Stimulated activated CD4-positive, alpha-beta T cell treated with anti-CD3 and anti-CD28 coated beads, TNF-alpha, amount 100 ng/mL, for 1 hour (primary cell): ENCODE data around the gene TBC1D16.

Experiments used
- DNase-seq, 3 donors: peaks; one replicate each; pipeline ENCODE4 v3.0.0-alpha.2; 2020; ENCODE audit warnings: low read depth in 3 of 3, low spot score in 1 of 3

TBC1D16 gene

DNA sequence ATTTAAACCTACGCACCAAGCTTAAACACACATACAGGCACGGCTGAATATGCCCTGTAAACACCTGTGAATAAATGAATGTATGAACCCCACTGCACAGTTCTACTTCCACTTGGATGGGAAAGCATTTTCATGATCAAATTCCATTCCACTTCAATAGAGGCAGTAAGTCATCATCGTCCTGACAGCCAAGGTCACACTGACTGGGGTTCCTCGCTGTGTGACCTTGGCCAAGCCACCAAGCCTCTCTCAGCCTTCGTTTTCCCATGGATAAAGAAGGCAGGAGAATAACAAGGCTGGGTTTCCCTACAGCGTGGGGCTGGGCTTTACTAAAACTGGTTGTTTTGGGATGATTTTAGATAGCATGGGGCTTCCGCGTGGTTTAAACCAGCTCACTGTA is 82.8 kb downstream of the TBC1D16 start:
- DNase-seq, result no peak

DNA sequence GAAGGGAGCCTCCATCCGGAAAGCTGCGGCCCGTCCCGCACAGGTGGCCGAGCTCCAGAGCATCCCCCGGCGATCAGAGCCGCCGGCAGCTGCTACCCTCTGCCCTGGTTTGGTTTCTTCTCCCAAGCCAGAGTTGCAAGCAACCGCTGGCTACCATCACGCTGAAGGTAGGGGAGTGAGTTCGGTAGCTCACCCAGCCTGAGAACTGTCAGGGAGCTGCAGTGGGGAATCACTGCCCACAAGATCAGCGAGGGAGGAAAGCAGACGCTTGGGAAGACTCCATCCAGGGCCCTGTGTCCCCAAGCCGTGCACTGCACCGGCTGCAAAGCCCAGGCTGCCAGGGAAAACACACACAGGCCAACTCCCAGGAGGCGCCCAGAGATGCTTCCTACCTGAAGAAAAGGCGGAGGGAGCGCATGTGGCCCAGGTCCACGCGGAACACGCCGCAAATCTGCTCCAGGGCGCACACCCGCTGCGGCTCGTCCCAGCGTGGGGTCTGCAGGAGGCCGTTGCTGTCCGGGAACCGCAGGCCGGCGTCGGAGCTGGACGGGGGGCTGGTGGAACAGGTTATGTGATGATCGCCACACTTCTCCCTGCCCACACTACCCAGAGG is 83.3 kb downstream of the TBC1D16 start:
- no peak for DNase-seq

DNA sequence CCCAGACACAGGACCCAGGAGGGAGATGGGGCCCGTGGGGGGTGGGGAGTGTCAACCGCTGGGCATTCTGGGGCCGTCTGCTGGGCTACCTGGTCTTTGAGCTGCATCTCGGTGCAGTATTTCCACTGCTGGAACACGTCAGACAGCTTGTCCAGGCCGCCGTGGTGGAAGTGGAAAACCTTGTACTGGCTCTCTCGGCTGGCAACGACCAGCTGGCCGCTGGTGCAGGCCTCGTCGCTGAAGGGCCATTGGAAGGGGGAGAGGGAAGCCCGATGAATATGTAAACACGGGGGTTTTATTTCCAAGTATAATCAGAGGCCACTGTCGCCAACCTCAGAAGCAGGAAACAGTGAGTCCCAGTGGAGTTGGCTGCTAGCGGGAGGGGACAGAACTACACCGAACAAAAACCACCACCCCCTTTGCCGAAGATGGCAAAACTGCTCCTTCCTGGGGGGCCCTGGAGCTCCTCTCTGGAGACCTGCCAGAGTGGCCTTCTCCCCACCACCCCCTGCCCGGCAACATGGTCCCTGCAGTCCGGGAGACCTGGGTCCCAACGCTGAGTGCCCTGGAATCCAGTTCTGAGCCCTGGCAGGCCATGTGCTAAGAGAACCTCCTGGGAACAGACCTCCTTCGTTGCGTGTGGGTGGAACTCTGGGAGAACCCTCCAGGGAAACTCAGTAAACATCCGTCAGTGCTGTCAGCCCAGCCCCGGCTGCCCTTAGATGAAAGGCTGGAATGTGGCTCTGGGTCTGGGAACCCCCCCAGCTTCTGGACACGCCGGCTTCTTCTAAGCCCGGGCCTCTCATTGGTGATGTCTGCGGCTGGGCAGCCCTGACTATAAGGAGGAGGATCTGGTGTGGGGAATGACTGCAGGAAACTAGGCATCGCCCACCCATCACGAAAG is 84.1 kb downstream of the TBC1D16 start:
- DNase-seq, result no peak

DNA sequence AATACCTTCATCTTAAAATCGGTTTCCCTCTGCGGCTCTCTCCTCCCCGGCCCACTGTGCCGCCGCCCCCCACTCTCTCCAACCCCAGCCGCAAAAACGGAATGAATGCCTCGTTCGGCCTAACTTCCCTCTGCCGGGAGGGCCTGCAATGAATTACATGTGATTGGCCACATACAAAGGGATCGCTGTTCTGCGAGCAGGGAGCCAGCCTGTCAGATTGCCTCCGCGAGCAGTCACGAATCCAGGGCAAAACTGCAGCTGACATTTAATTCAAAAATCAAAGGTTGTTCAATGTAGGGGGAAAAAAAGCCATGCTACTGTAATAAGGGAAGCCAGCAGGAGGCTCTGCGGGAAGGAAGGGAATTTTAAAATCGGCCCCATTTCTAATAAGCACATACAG is 84.9 kb downstream of the TBC1D16 start:
- DNase-seq, result no peak

DNA sequence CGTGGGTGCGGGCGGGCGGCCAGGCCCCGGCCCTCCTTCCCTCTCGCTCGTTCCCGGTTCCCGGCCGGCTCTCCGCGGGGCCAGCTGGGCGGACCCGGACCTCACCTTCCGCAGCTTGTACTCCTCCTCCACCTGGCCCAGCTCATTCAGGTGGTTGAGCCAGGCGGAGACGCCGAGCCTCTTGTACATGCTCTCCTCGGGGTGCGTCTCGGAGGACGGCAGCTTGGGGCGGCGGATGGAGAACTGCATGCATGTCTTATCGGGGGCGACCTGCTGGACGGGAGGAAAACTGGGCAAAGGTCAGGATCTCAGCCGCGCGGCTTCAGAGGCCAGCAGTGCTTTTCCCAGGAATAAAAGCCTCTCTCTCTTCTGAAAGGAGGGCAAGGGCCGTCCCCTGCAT is 85.4 kb downstream of the TBC1D16 start:
- DNase-seq, result no peak

DNA sequence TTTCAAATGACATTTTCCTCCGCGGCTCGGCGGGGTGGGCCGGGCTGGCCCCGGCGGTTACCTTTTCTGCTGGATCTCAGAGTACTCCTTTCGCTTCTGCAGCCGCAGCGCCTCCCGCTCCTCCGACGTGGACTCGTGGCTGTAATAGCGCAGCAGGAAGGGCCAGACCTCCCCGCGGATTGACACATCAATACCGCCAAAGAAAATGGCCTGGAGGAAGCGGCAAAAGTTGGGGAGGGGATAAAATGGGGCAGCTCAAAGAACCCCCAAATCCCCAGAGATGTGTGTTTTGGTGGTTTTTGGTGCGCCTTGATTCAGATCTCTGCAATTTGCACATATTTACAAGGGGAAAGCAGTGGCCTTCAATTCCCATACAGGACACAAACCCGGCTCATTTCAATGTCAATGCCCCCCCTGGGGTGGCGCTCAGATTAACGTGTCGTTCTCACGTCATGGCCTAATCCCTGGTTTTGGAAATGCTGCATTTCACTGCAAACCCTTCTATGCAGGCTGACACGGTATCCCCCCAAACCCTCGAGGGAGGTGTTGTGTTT is 85.9 kb downstream of the TBC1D16 start:
- no peak for DNase-seq

DNA sequence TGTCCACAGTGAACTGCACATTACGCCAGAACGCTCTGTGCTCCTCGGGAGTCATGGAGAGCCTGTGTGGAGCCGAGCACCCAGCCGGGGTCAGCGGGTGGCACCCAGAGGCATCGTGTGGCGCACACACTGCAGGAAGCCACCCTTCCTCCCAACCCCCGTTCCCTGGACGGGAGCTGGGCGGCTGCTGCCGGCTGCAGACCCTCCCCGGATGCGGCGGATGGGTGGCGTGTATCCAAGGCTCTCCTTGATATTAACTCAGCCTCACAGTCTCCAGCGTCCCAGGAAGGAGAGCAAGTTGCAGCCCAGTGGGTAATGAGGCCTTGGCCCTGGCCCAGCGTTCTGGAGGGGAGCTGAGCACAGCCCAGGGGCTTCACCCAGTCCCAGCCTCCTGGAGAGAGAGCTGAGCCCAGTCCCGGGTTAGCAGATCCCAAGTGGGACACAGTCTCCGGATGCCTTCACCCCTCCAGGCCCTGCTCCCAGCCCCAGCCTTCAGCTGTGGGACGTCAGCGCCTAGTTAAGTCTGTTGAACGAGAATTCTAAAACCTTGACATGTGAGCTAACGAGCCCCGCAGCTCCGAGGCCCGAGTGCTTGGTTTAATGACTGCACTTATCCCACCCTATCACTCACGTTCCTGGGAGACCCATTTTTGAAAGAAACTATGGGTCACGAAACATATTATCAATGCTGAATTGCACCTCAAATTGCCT is 86.6 kb downstream of the TBC1D16 start:
- DNase-seq, result no peak

DNA sequence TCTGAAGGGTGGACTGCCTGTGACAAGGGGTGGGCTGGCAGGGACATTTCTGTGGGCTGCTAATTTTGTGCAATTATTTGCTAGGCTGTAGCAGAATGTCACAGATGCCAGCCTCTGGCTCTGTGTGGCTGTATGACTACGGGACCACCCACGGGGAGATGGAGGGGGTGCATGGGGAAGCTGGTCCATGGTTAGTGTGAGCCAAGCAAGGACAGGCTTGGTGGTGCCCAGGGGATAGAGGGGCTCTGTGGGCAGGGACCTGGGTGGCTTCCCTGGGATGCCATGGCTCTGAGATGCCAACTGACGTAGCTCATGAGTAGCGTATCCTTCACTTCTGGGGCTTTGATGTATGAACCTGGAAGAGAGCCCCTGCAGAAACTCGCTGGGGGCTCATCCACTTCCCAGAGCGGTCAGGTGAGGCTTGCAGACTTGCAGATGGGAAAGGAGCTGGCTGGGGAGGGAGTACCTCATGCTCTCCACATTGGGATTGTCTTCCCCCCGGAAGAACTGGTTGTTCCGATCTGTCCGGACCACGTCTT is 87.2 kb downstream of the TBC1D16 start:
- no peak for DNase-seq

DNA sequence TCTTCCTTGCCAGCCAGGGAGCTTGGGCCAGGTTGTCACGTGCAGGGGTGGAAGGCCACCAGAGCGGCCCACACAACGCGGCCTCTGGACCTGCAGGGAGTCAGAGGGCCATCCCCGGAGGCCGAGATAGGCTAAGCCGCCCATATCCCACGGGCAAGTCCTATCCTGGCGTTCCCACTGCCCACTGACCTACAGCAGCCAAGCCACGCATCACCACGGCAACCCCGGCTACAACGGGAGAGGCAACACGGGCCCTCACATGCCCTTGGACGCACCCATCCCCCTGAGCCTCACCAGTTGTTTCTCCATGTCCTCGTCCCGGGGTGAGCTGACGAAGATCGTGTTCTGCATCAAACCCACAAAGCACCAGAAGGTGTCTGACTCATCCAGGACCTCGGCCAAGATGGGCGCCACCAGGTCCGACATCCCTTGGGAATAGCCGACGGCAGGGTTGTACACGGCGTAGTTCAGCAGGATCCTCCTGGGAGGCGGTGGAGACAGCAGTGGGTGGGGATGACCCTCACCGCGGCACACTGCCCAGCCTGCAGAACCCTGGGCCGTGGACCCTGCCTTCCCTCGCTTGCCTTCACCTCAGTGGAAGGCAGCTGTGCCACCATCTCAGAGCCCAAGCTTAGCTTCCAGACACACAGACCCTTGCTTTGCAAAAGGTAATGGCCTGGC is 88.2 kb downstream of the TBC1D16 start:
- no peak for DNase-seq

DNA sequence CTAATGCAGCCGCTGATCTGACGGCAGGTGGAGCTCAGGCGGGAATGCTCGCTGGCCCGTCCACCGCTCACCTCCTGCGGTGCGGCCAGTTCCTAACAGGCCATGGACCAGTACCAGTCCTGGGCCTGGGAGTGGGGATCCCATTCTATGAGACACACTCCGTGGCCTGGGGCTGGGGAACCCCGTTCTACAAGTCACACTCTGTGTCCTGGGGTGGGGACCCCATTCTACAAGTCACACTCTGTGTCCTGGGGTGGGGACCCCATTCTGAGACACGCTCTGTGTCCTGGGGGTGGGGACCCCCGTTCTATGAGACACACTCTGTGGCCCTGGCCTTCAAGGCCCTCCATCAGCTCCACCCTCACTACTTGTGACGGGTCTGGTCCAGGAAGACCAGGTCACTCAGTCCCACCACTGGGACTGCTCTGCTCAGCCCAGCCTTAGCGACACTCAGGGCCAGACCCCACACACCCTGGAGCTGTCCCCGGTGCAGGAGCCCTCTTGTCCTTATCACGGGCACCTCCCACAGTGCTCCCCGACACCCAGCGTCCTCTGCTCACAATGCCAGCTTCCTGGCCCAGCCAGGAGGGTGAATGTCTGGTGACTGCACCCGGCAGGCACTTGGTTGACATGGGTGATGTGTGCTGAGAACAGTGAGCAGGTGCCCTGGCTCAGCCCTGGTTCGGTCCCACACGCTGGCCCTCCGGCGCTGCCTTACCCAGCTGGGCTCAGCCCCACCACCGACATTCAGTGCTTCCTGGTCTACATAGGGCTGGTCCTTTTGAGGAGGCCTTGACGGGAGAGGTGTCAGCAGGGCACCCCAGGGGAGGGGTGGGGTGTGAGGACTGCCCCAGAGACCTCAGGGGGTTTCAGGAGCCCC is 89.1 kb downstream of the TBC1D16 start:
- no peak for DNase-seq

DNA sequence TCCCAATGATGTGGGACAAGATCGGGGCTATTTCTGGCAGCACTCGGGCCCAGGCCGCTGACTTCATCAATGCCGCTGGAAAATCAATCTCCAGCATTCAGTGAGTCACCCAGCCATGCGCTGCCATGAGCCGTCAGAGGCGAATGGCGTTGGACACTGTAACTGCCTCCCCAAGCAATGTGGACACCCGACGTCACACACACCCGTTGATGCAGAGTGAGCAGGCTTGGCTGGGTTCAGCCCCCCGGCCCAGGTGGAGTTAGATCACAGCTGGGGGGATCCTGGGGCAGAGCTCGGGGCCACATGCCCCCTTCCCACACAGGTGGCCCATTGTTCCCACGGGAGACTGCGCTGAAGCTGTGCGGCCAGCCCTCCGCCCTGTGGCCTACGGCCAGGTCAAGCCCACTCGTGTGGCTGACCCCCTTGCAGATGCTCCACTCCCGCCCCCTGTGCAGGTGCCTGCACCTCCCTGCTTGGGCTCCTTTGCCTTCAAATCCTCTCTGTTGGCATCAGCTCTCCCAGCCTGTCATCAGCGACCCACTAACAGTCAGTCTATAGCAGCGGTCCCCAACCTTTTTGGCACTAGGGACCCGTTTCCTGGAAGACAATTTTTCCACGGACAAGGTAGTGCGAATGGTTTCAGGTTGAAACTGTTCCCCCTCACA is 89.9 kb downstream of the TBC1D16 start:
- DNase-seq, result no peak

DNA sequence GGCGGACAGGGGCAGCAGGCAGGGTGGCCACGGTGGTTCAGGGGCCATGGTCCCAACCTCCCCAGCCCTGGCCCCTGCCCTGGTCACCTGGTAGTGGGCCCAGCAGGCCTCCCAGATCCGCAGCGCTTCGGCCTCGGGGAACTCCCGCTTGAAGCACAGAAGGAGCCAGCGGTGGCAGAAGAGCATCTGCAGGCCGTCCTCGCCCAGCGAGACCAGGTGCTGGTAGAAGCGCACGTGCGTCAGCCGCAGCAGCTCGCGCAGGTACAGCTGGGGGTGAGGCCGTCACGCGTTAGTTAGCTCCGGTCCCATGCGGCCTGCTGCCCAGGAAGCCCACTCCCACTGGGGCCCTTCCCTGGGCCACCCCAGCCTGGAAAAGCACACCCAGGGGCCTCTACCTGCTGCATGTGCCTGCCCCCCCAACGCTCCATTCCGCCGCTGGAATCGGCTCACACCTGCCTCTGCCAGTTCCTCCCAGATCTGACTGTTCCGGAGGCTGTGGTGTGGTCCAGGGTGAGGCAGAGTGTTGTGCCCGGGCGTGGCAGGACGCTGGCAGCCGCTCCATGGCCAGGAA is 90.8 kb downstream of the TBC1D16 start:
- no peak for DNase-seq

DNA sequence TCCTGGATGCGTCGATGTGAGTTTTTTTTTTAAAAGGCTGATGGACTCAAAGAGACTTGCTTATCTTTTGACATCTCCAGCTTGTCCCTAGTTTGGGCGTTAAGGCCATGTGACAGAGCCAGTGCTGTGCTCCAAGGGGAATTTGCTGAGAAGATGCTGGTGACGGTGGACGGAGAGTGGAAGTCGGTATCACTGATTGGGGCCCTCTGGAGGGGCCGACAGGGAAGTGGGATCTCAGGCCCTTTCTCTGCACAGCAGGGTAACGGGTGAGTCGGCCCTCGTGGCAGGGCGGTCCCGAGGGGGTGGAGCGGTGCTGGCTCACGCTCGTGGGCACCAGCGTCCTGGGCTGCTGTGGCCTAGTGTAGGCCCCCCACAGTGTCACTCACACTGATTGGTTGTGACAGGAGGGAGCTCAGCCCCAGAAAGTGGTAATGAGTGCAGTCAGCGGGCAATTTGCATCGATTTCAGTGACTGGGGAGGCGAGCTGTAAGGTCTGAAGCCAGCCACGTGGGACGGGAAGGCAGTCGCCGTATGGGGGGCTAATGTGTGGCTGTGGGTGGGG is 91.3 kb downstream of the TBC1D16 start:
- DNase-seq, result no peak

DNA sequence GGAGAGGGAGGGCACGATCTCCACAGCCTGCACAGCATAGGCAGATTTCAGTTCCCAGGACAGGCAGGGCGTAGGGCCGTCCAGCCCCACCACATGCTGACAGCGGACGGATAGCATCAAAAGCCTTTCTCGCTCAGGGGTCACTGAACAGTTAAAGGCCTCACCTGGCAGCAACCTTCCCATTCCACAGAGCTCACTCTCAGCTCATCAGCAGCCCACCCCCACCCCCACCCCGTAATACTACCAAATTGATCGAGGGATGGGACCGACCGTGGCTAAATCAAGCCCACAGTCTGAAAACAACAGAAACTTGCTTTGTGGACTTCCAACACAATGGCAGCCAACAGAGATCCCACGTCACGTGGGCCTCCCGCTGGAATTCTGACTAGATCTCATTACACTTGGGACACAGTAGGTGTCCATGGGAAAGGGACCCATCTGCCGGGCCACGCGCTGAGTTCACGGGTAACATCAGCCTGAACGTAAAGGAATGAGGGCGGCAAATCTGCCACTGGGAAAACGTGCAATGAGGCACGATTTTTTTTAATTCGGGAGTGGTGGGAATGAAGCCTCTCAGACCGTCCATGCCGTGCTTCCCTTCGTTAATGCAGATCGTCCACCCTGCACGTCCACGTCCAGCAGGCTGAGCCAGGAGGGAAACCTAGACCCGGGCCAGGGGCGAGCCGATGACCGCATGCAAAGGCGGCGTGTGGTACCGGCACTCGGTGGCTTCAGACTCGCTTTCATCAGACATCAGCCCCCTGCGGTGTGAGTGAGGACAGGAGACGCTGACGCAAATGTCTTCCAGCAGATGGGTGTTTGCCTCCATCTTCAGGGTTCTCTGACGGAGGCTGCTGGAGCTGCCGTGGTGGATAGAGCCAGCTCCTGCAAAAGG is 92.1 kb downstream of the TBC1D16 start:
- DNase-seq, result no peak

DNA sequence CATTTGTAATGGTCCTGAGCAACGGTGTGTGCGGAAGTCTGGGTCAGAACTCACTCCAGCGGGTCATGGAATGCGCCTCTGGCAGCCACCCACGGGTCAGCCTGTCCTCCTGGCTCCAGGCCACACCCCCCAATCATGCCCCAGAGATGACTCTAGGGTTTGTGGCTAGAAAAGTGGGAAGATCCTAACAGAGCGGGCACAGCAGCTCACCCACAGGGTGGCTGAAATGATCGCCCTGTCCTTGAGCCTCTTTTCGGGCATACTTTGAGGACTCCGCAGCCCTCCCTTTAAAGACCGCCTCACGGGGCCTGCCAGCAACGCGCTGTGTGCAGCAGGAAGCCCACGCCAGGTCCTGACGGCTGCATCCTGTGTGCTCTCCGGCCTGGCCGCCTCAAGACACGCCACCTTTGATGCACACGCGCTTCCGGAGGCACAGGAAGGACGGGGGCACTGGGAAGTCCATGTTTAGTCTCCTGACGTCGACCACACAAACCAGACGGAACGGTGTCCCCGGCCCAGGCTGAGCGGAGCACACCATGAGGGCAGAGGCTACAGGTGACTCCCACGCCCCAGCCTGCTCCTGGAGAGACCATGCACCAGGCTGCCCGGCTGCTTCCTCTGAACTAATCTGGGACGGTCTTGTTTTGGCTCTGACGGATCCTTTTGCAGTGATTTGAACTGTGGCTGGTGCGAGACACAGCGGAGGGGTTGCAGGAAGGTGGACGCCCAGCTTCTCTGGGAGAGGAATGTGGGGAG is 92.9 kb downstream of the TBC1D16 start:
- no peak for DNase-seq

DNA sequence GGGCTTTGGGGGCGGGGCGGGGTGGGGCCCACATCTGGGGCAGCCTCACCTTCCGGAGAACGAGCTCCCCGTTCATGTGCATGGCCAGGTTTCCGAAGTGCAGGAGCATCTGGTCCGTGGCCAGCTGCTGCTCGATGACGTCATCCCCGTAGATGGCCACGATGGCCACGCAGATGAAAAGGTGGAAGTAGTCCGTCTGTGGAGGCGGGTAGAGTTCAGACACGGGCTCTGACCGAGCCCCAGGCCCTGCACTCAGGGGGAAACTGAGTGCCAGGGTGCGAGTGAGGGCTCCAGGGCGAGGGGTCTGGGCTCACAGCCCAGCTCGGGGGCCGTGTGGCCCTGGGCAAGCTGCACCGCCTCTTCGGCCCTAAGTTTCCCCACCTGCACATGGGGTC is 93.7 kb downstream of the TBC1D16 start:
- no peak for DNase-seq
